ENCODE results near the gene CYB5D1.

- no peak for TF ChIP-seq CTCF (IDR thresholded peaks at IDR 0.05; ENCODE audit: control extremely low read depth in 1 of 3, insufficient read depth in 1 of 3, low read depth in 1 of 3, low read length in 3 of 3)
- TF ChIP-seq FOSL1 (IDR thresholded peaks at IDR 0.05; ENCODE audit: insufficient read depth, low read depth, low read length): no peak
- no peak for TF ChIP-seq USF2 (IDR thresholded peaks at IDR 0.05; ENCODE audit: low read length)
- TF ChIP-seq CEBPB (IDR thresholded peaks at IDR 0.05; ENCODE audit: low read depth, low read length): no peak
- no peak for TF ChIP-seq ZNF274 (IDR thresholded peaks at IDR 0.05; ENCODE audit: borderline replicate concordance, extremely low read depth, low read length)
Observed at GRCh38 chr17:7824021-7824924, 33.5 kb upstream of the CYB5D1 start.

Data from H1 (cell line).